HCT116 (cell line): Measurements from ENCODE around the gene HOXA11. TPM values are rescaled to one million over a fixed set of nuclear protein-coding genes. Genes with fewer than 3 reads are reported as not detected.

Experiments used
- ATAC-seq: fragments of 200-7000 bp; cut with Tn5 transposase; 2 replicates; pipeline ENCODE4 v1.9.1; 2020; ENCODE audit warnings: mild to moderate bottlenecking, moderate library complexity
- BruUV-seq: library from RNA; stranded (reverse); fragments of 400-500 nt; replicated peaks from 2 replicates; lab custom pipeline; 2021; lab: Mats Ljungman, UMichigan
- CTCF ChIA-PET: fragments of 300-600 bp; sonication (Branson Sonifier 250); formaldehyde crosslinking; loops from one replicate; lab custom pipeline; 2021; ENCODE audit warnings: antibody characterized with exemption; lab: Charles Lee
- POLR2A ChIA-PET: fragments of 300-600, 350-600 bp; sonication (Branson Sonifier 250); formaldehyde crosslinking; loops from one replicate; lab custom pipeline; 2021; ENCODE audit warnings: antibody characterized with exemption; lab: Charles Lee
- RAD21 ChIA-PET, 2 experiments: fragments of 300-600 bp; sonication (Branson Sonifier 250); formaldehyde crosslinking; loops; one replicate each; lab custom pipeline; 2023; ENCODE audit warnings: low total read pairs in 2 of 2; ENCODE audit not compliant: uncharacterized antibody in 2 of 2, unreplicated experiment in 2 of 2, low non-redundant PET in 1 of 2; lab: Charles Lee
- DNase-seq: peaks from one replicate; pipeline ENCODE4 v3.0.0-alpha.2; 2010; ENCODE audit warnings: low read depth, low spot score
- H2AFZ ChIP-seq: fragments of 200-600 bp; shearing (Covaris generic), sonication (generic); 2 replicates; pipeline ENCODE4 v1.6.1; 2017; ENCODE audit warnings: low read depth, mixed run types, mixed read lengths, antibody characterized with exemption, low read length; ENCODE audit not compliant: poor library complexity, severe bottlenecking
- H3K27ac ChIP-seq: 2 replicates; pipeline ENCODE4 v1.5.1; 2012; ENCODE audit warnings: low read depth, low read length
- H3K27me3 ChIP-seq: fragments of 200-600 bp; sonication (generic); 2 replicates; pipeline ENCODE4 v1.6.1; 2016; ENCODE audit warnings: mixed run types, low read length, mixed read lengths; ENCODE audit not compliant: insufficient read depth
- H3K36me3 ChIP-seq, 2 experiments: fragments of 200-500 bp in 1 of 2; fragments of 200-600 bp in 1 of 2; sonication (Bioruptor generic) in 1 of 2; sonication (generic) in 1 of 2; 2 replicates each; pipeline versions ENCODE4 v1.5.1 to v1.6.1; 2014 to 2016; ENCODE audit warnings: low read length in 2 of 2, inconsistent platforms in 1 of 2, mixed read lengths in 1 of 2, mixed run types in 1 of 2; ENCODE audit not compliant: insufficient read depth in 2 of 2, control insufficient read depth in 1 of 2
- H3K4me1 ChIP-seq, 2 experiments: fragments of 200-600 bp in 1 of 2; sonication (generic) in 1 of 2; 2 replicates each; pipeline versions ENCODE4 v1.5.1 to v1.6.1; 2012 to 2017; ENCODE audit warnings: low read length in 2 of 2, inconsistent platforms in 1 of 2, mild to moderate bottlenecking in 1 of 2, mixed read lengths in 1 of 2, mixed run types in 1 of 2, moderate library complexity in 1 of 2; ENCODE audit not compliant: insufficient read depth in 2 of 2, control insufficient read depth in 1 of 2
- H3K4me2 ChIP-seq: fragments of 200-600 bp; sonication (generic); 2 replicates; pipeline ENCODE4 v1.6.1; 2017; ENCODE audit warnings: mixed run types, low read length, mixed read lengths
- H3K4me3 ChIP-seq, 2 experiments: fragments of 200-600 bp in 1 of 2; sonication (generic) in 1 of 2; replicated peaks in 1 of 2; 2 replicates each; pipeline ENCODE4 v1.5.1; 2011 to 2016; ENCODE audit warnings: low read length in 2 of 2, control low read depth in 1 of 2, low read depth in 1 of 2, mild to moderate bottlenecking in 1 of 2, mixed read lengths in 1 of 2, mixed run types in 1 of 2
- H3K79me2 ChIP-seq: fragments of 200-600 bp; sonication (generic); 2 replicates; pipeline ENCODE4 v1.6.1; 2017; ENCODE audit warnings: mild to moderate bottlenecking, mixed run types, low read length, moderate library complexity, mixed read lengths; ENCODE audit not compliant: insufficient read depth
- H3K9ac ChIP-seq: fragments of 200-600 bp; sonication (generic); 2 replicates; pipeline ENCODE4 v1.6.1; 2016; ENCODE audit warnings: low read length, mixed read lengths
- H3K9me2 ChIP-seq: fragments of 200-600 bp; sonication (generic), shearing (Covaris generic); 2 replicates; pipeline ENCODE4 v1.6.1; 2017; ENCODE audit warnings: mixed run types, mild to moderate bottlenecking, moderate library complexity; ENCODE audit not compliant: insufficient read depth
- H3K9me3 ChIP-seq, 2 experiments: fragments of 200-500 bp in 1 of 2; fragments of 200-600 bp in 1 of 2; sonication (Bioruptor generic) in 1 of 2; sonication (generic) in 1 of 2; 2 replicates each; pipeline ENCODE4 v1.6.1; 2014 to 2017; ENCODE audit warnings: low read length in 2 of 2, mixed read lengths in 2 of 2, inconsistent platforms in 1 of 2, low read depth in 1 of 2, mild to moderate bottlenecking in 1 of 2, mixed run types in 1 of 2, moderate library complexity in 1 of 2; ENCODE audit not compliant: control insufficient read depth in 1 of 2, insufficient read depth in 1 of 2
- H4K20me1 ChIP-seq: fragments of 200-600 bp; sonication (generic), shearing (Covaris generic); 2 replicates; pipeline ENCODE4 v1.6.1; 2017; ENCODE audit warnings: mixed run types, mild to moderate bottlenecking, moderate library complexity; ENCODE audit not compliant: insufficient read depth
- RAD21 ChIP-seq: IDR thresholded peaks from 2 replicates; pipeline ENCODE4 v1.6.1; 2012; ENCODE audit warnings: low read depth, mild to moderate bottlenecking
- REST ChIP-seq: IDR thresholded peaks from 2 replicates; pipeline ENCODE4 v1.6.1; 2012; ENCODE audit warnings: low read depth
- YY1 ChIP-seq: IDR thresholded peaks from 2 replicates; pipeline ENCODE4 v1.6.1; 2011; ENCODE audit warnings: low read length, low read depth, moderate library complexity, mild to moderate bottlenecking; ENCODE audit not compliant: insufficient replicate concordance; ENCODE audit errors: extremely low read depth
- ZFX ChIP-seq: fragments of 450-650 bp; IDR thresholded peaks from 2 replicates; pipeline ENCODE4 v1.6.1; 2017
- ZNF274 ChIP-seq: fragments of 200-500 bp; sonication (Bioruptor generic); IDR thresholded peaks from 2 replicates; pipeline ENCODE4 v1.6.1; 2014; ENCODE audit warnings: mild to moderate bottlenecking, low read depth, low read length, inconsistent platforms
- intact Hi-C: fragments of 100-400 bp; cut with micrococcal nuclease; formaldehyde crosslinking; loops from 2 replicates; pipeline ENCODE4 v1.10.0; 2022
- total RNA-seq: library from RNA; stranded (reverse); gene quantifications from one replicate; pipeline ENCODE4 v1.2.1, GENCODE V29; 2021; ENCODE audit not compliant: unreplicated experiment

HOXA11 gene
- total RNA-seq, 1 experiment from 2014 or later, result 6.8 TPM

GRCh38 chr7:27149842-27150567, 35.0 kb downstream of the HOXA11 start:
- H3K4me3 ChIP-seq, result peak overlapping the region; percentile 60 to 71
- no peak for TF ChIP-seq YY1
- TF ChIP-seq REST, result no peak
- no peak for TF ChIP-seq RAD21
- TF ChIP-seq ZFX, result no peak; the same call in 1 of the 2 replicates
- TF ChIP-seq ZNF274, result no peak
- TF ChIP-seq, all 23 proteins: peak for 0
- Histone ChIP-seq H3K9me3 (no peaks in the 10 kb centered on the region), H4K20me1 (no peaks in the 10 kb centered on the region), H3K36me3 (peaks cover 3 to 4% of the 10 kb centered on the region in 2 experiments; a peak in 1 of 4 replicates), H3K4me1 (peaks cover 26 to 63% of the 10 kb centered on the region in 2 experiments), H3K79me2 (peaks cover 45% of the 10 kb centered on the region), H2AFZ (peak overlapping the region; percentile 6), H3K27me3 (no peaks in the 10 kb centered on the region), H3K9ac (peak overlapping the region; percentile 74), H3K27ac (peak overlapping the region; percentile 82), H3K4me2 (peak overlapping the region; percentile 95), H3K9me2 (no peaks in the 10 kb centered on the region)
- ChIA-PET CTCF (interaction anchor here (0.6 to 3.7 kb wide), 8 partner anchors 11 to 468 kb away, joined by 3 to 27 read pairs (median 4); no protein-coding TSS in a partner anchor), POLR2A (interaction anchor here (0.8 to 2.5 kb wide), 6 partner anchors 8 to 470 kb away, joined by 3 to 8 read pairs (median 4); no protein-coding TSS in a partner anchor), RAD21 (interaction anchor here (0.5 to 1.2 kb wide), 5 partner anchors 11 to 780 kb away, joined by 3 to 4 read pairs (median 3); no protein-coding TSS in a partner anchor)
- intact Hi-C loops, result loop anchor here (5.0 kb wide), 1 partner anchor 298 kb away; no protein-coding TSS in a partner anchor
- BruUV-seq, result no TSS peak
- DNase-seq (no peak), ATAC-seq (peak; percentile 41)
